ENCODE data around the gene PBX4.

DNA sequence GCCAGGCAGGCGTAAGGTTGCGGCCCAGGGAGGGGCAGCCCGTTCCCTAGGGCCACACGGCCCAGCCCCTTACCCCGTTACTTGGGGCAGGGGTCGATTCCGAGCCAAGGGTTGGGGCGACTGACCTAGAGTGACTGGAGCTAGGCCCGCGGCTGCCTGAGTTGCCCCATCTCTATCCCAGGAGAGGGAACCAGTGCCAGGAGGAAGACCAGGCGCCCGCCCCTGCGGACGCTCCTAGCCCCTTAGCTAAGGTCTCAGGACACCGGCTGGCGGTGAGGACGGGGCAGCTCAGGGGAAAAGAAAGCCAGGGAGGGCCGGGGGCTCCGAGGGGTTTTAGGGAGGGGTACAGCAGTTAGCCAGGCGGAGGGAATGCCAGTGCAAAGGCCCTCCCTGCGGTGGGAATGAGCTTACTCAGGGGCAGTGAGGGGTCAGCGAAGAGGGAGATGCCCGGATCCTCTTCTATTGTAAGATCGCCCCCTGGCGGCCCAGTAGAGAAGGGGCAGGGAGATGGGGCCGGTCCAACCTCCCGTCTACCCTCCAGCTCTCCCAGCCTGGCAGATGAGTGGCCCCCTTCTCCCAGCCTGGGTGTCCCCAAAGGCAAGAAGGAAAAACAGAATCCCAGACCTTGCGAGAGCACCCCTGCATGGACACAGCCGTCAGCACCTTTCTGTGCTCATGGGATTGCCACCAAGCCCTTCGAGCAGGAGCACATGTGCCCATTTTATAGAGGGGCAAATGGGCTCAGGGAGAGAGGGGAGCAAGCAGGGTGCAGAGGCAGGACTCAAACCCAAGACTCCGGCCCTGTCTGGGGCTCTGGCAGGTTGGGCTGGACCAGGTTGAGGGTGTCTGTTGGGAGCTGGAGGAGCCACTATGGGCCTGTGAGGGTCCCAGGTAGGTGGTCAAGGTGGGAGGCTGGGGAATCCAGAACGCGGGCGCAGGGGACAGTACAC is 64.1 kb downstream of the PBX4 start:
- TF ChIP-seq CTCF (conservative IDR thresholded peaks at IDR 0.05; ENCODE audit: low read length) (peak; percentile 88), EZH2phosphoT487 (IDR thresholded peaks at IDR 0.05; ENCODE audit: borderline replicate concordance, low read depth, low read length) (no peak)
